Measurements from ENCODE around the gene IL16. TPM values are rescaled to one million over a fixed set of nuclear protein-coding genes. Genes with fewer than 3 reads are reported as not detected.

Gene IL16
- total RNA-seq, 1 donor from 2014 or later = 0.79 TPM

GRCh38 chr15:81265256-81265943 lies 68.7 kb downstream of the IL16 start:
- TF ChIP-seq, protein P1, sequence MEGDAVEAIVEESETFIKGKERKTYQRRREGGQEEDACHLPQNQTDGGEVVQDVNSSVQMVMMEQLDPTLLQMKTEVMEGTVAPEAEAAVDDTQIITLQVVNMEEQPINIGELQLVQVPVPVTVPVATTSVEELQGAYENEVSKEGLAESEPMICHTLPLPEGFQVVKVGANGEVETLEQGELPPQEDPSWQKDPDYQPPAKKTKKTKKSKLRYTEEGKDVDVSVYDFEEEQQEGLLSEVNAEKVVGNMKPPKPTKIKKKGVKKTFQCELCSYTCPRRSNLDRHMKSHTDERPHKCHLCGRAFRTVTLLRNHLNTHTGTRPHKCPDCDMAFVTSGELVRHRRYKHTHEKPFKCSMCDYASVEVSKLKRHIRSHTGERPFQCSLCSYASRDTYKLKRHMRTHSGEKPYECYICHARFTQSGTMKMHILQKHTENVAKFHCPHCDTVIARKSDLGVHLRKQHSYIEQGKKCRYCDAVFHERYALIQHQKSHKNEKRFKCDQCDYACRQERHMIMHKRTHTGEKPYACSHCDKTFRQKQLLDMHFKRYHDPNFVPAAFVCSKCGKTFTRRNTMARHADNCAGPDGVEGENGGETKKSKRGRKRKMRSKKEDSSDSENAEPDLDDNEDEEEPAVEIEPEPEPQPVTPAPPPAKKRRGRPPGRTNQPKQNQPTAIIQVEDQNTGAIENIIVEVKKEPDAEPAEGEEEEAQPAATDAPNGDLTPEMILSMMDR (IDR thresholded peaks at IDR 0.05; ENCODE audit: insufficient read depth, low read length, severe bottlenecking) = no peak
- no peak for DNase-seq (ENCODE audit: low read depth)
- Histone ChIP-seq H3K36me3 (ENCODE audit: control insufficient read depth, insufficient read depth, low read length) (no peaks in the 10 kb centered on the region), H3K27me3 (ENCODE audit: control insufficient read depth, insufficient read depth, low read length) (no peaks in the 10 kb centered on the region), H3K4me3 (ENCODE audit: low read depth, low read length) (no peak overlapping the region)
- FAIRE-seq = no peak

GRCh38 chr15:81265944-81266775 lies 69.5 kb downstream of the IL16 start:
- DNase-seq (ENCODE audit: low read depth) (peak; percentile 62), FAIRE-seq (peak; percentile 58)
- no peaks in the 10 kb centered on the region for H3K27me3 ChIP-seq (ENCODE audit: control insufficient read depth, insufficient read depth, low read length)
- H3K36me3 ChIP-seq (ENCODE audit: control insufficient read depth, insufficient read depth, low read length) = no peaks in the 10 kb centered on the region
- TF ChIP-seq, protein P1 (IDR thresholded peaks at IDR 0.05; ENCODE audit: insufficient read depth, low read length, severe bottlenecking) = peak; percentile 97
- no peak overlapping the region for H3K4me3 ChIP-seq (ENCODE audit: low read depth, low read length)

DNA sequence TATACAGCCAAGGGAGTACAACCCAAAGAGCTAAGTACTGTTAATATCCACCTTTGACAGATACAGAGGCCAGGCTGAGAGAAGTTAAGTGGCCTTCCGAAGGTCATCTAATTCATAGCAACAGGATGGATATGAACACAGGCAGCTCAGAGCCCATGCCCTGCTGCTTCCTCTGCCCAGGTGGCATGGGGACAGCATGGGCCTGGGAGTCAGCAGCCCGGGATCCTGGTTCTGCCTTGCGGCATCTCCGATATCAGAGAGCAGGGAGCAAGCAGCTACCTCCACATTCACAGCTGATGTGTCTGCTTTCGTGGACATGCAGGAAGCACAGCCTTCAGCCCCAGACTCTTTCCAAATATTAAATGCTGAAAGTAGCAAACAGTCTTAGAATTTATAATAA lies 71.7 kb downstream of the IL16 start:
- no peaks in the 10 kb centered on the region for H3K36me3 ChIP-seq (ENCODE audit: control insufficient read depth, insufficient read depth, low read length)
- TF ChIP-seq, protein P1 (IDR thresholded peaks at IDR 0.05; ENCODE audit: insufficient read depth, low read length, severe bottlenecking) = no peak
- H3K27me3 ChIP-seq (ENCODE audit: control insufficient read depth, insufficient read depth, low read length) = no peaks in the 10 kb centered on the region
- FAIRE-seq (no peak), DNase-seq (ENCODE audit: low read depth) (no peak)
- no peak overlapping the region for H3K4me3 ChIP-seq (ENCODE audit: low read depth, low read length)

- TF ChIP-seq, protein P1 (IDR thresholded peaks at IDR 0.05; ENCODE audit: insufficient read depth, low read length, severe bottlenecking) = no peak
- Histone ChIP-seq H3K4me3 (ENCODE audit: low read depth, low read length) (no peak overlapping the region), H3K27me3 (ENCODE audit: control insufficient read depth, insufficient read depth, low read length) (no peaks in the 10 kb centered on the region), H3K36me3 (ENCODE audit: control insufficient read depth, insufficient read depth, low read length) (no peaks in the 10 kb centered on the region)
- FAIRE-seq (no peak), DNase-seq (ENCODE audit: low read depth) (no peak)
Measured at GRCh38 chr15:81268881-81269601, 72.4 kb downstream of the IL16 start.

DNA sequence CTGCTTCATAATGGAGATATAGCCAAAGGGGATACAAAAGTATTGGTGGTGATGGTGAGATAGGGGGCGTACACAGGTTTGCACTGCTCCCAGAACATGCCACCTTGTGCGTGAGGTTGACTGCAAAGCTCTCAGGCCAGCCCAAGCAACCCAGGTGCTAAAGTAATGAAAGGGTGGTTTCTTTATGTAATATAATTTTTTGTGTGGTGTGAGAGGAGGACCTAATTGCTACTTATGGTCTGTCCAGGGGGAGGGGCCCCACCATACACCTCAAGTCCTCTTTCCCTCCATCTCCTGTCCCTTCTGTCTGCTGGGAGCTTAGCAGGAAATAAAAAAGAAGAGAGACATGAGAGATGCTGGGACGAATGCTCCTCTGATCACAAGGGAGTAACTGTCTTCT lies 73.5 kb downstream of the IL16 start:
- DNase-seq (ENCODE audit: low read depth) = no peak
- TF ChIP-seq, protein P1 (IDR thresholded peaks at IDR 0.05; ENCODE audit: insufficient read depth, low read length, severe bottlenecking) = no peak
- FAIRE-seq = no peak
- no peak overlapping the region for H3K4me3 ChIP-seq (ENCODE audit: low read depth, low read length)
- no peaks in the 10 kb centered on the region for H3K36me3 ChIP-seq (ENCODE audit: control insufficient read depth, insufficient read depth, low read length)
- H3K27me3 ChIP-seq (ENCODE audit: control insufficient read depth, insufficient read depth, low read length) = no peaks in the 10 kb centered on the region

All from bronchial epithelial cell (primary cell).